HEK293T (cell line): Measurements from ENCODE around the gene PEAK3.

Experiments used
- CTCF ChIA-PET: fragments of 350-600 bp; formaldehyde crosslinking; extraction: SDS; loops from one replicate; lab custom pipeline; 2021; ENCODE audit warnings: antibody characterized with exemption, inconsistent platforms; lab: Yijun Ruan, JAX
- POLR2A ChIA-PET: fragments of 350-600 bp; formaldehyde crosslinking; extraction: SDS; loops from one replicate; lab custom pipeline; 2020; ENCODE audit warnings: antibody characterized with exemption, inconsistent platforms; lab: Yijun Ruan, JAX
- DNase-seq: peaks from one replicate; pipeline ENCODE4 v3.0.0; 2012; ENCODE audit warnings: mixed read lengths; ENCODE audit errors: extremely low spot score
- ARNT ChIP-seq: fragments of 450-650 bp; IDR thresholded peaks from 2 replicates; pipeline ENCODE4 v1.6.1; 2017; ENCODE audit warnings: mild to moderate bottlenecking
- BHLHE40 ChIP-seq: fragments of 450-650 bp; IDR thresholded peaks from 2 replicates; pipeline ENCODE4 v1.6.1; 2016; ENCODE audit warnings: mild to moderate bottlenecking, moderate library complexity, borderline replicate concordance
- CTBP1 ChIP-seq: fragments of 450-650 bp; IDR thresholded peaks from 2 replicates; pipeline ENCODE4 v1.6.1; 2016; ENCODE audit warnings: borderline replicate concordance
- ELF4 ChIP-seq: fragments of 450-650 bp; IDR thresholded peaks from 2 replicates; pipeline ENCODE4 v1.6.1; 2017; ENCODE audit warnings: antibody characterized with exemption
- FOXA1 ChIP-seq: fragments of 450-650 bp; IDR thresholded peaks from 2 replicates; pipeline ENCODE4 v1.6.1; 2016; ENCODE audit warnings: mild to moderate bottlenecking
- FOXK2 ChIP-seq: fragments of 450-650 bp; IDR thresholded peaks from 2 replicates; pipeline ENCODE4 v1.6.1; 2016; ENCODE audit warnings: mild to moderate bottlenecking
- FOXM1 ChIP-seq: fragments of 450-650 bp; IDR thresholded peaks from 2 replicates; pipeline ENCODE4 v1.6.1; 2017; ENCODE audit warnings: mild to moderate bottlenecking, borderline replicate concordance
- HDGF ChIP-seq: fragments of 450-650 bp; IDR thresholded peaks from 2 replicates; pipeline ENCODE4 v1.6.1; 2017; ENCODE audit warnings: antibody characterized with exemption, borderline replicate concordance
- L3MBTL2 ChIP-seq: fragments of 450-650 bp; conservative IDR thresholded peaks from 2 replicates; pipeline ENCODE4 v1.6.1; 2016; ENCODE audit warnings: mild to moderate bottlenecking
- LEF1 ChIP-seq: fragments of 450-650 bp; IDR thresholded peaks from 2 replicates; pipeline ENCODE4 v1.6.1; 2017; ENCODE audit warnings: mild to moderate bottlenecking, borderline replicate concordance
- NFRKB ChIP-seq: fragments of 450-650 bp; IDR thresholded peaks from 2 replicates; pipeline ENCODE4 v1.6.1; 2016; ENCODE audit warnings: mild to moderate bottlenecking, moderate library complexity
- SP1 ChIP-seq: fragments of 450-650 bp; IDR thresholded peaks from 2 replicates; pipeline ENCODE4 v1.6.1; 2017
- SUZ12 ChIP-seq: fragments of 450-650 bp; IDR thresholded peaks from 2 replicates; pipeline ENCODE4 v1.6.1; 2016; ENCODE audit warnings: mild to moderate bottlenecking
- TARDBP ChIP-seq: fragments of 450-650 bp; IDR thresholded peaks from 2 replicates; pipeline ENCODE4 v1.6.1; 2016
- ZNF384 ChIP-seq: fragments of 450-650 bp; IDR thresholded peaks from 2 replicates; pipeline ENCODE4 v1.6.1; 2016
- TF ChIP-seq, protein P1 (sequence below): fragments of 450-650 bp; IDR thresholded peaks from 2 replicates; pipeline ENCODE4 v1.6.1; 2016

PEAK3 gene

DNA sequence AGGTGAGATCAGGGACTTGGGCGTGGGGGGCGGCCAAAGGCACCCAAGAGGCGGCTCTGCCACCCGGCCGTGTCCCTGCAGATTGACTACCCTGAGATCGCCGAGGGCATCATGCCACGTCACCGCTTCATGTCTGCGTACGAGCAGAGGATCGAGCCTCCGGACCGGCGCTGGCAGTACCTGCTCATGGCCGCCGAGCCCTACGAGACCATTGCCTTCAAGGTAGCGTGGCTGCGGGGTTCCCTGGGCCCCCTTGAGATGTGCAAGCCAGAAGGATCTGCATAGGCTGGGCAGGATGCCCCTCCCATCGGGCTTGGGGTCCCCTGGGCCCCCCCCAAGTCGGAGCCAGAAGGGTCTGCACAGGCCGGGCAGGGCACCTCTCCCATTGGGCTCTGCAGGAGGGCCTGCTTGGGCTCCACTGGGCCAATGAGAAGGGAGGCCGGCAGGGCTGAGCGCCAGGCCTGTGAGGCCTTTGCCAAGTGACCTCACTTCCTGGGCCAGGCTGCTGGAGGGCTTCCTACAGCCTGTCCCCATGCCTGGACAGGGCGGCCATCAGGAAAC lies 35.1 kb downstream of the PEAK3 start:
- ChIA-PET POLR2A (no interaction called here), CTCF (interaction anchor here (0.6 kb wide), 1 partner anchor 771 kb away, joined by 3 read pairs; no protein-coding TSS in a partner anchor)
- TF ChIP-seq ELF4 (no peak), FOXK2 (no peak), FOXM1 (no peak), SP1 (no peak), ARNT (no peak), SUZ12 (no peak), TARDBP (no peak), CTBP1 (no peak)
- DNase-seq: no peak

DNA sequence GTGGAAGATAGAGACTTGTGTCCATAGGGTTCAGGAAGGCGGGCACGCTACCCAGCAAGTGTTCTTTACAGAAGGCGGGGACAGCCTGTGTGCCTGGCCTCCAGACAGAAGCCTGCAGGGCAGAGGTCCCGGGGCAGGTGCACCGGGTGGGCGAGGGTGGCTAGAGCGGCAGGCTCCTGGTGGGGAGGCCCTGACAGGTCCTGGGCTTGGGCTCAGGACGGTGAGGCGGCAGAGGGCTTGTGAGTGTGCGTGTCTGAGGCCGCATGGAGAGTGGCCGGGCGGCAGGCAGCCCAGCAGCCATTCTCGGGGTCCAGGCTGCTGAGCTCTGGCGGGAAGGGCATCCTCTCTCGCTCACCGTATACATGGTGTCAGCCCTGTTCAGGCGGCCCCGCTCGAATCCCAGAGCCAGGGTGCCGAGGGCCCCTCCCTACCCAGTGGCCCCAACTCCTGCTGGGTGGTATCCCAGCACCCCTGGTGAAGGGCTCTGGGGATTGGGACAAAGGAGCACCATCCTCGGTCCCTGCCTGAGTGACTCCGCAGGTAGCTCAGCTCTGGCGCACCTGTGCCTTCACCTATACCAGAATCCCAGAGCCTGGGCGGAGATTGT lies 35.9 kb downstream of the PEAK3 start:
- ChIA-PET CTCF (interaction anchor here (0.6 kb wide), 1 partner anchor 770 kb away, joined by 3 read pairs; no protein-coding TSS in a partner anchor), POLR2A (interaction anchor here (1.2 kb wide), 1 partner anchor 8 kb away, joined by 3 read pairs; no protein-coding TSS in a partner anchor)
- TF ChIP-seq, protein P1, sequence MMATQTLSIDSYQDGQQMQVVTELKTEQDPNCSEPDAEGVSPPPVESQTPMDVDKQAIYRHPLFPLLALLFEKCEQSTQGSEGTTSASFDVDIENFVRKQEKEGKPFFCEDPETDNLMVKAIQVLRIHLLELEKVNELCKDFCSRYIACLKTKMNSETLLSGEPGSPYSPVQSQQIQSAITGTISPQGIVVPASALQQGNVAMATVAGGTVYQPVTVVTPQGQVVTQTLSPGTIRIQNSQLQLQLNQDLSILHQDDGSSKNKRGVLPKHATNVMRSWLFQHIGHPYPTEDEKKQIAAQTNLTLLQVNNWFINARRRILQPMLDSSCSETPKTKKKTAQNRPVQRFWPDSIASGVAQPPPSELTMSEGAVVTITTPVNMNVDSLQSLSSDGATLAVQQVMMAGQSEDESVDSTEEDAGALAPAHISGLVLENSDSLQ: no peak
- no peak for TF ChIP-seq SUZ12
- no peak for TF ChIP-seq NFRKB
- no peak for TF ChIP-seq ELF4
- no peak for TF ChIP-seq FOXM1
- no peak for TF ChIP-seq SP1
- no peak for TF ChIP-seq HDGF
- no peak for TF ChIP-seq TARDBP
- TF ChIP-seq FOXK2: no peak
- DNase-seq: no peak

DNA sequence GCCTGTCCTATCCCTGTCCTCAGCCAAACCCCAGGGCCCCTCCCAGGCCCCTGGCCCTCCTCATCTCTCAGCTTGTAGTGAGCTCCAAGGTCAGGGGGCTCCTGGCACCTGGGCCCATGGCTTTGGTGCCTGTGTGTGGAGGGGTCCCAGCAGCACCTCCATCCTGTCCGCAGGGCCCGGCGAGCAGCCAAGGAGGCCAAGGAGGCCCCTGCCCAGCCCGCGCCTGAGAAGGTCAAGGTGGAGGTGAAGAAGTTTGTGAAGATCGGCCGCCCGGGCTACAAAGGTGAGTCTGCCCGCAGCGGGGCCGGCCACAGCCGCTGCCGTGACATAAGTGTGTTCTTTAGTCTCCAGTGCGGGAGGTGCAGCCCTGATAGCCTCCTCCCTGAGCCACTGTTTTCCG lies 36.7 kb downstream of the PEAK3 start:
- no peak for DNase-seq
- POLR2A ChIA-PET: interaction anchor here (1.2 kb wide), 1 partner anchor 9 kb away, joined by 3 read pairs; no protein-coding TSS in a partner anchor
- CTCF ChIA-PET: no interaction called here
- TF ChIP-seq, protein P1: no peak
- no peak for TF ChIP-seq NFRKB
- no peak for TF ChIP-seq ZNF384
- no peak for TF ChIP-seq LEF1
- no peak for TF ChIP-seq FOXK2
- no peak for TF ChIP-seq TARDBP
- no peak for TF ChIP-seq CTBP1
- no peak for TF ChIP-seq ELF4
- TF ChIP-seq BHLHE40: no peak
- no peak for TF ChIP-seq ARNT
- no peak for TF ChIP-seq SP1
- no peak for TF ChIP-seq FOXA1
- TF ChIP-seq HDGF: no peak
- TF ChIP-seq FOXM1: no peak

DNA sequence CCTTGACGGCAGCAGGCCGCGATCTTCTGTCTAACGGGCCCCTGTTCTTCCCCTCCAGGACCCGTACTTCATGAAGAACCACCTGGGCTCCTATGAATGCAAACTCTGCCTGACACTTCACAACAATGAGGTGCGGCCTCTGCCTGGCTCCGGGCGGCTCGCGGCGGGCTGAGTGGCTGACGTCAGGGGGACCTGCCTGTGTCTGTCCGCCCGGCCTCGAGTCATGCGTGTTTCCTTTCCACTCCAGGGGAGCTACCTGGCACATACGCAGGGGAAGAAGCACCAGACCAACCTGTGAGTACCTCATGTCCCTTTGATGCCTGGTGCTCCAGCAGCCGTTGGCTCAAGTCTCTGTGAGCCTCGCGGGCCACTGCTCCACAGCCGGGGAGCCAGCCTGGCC lies 37.5 kb downstream of the PEAK3 start:
- CTCF ChIA-PET: no interaction called here
- DNase-seq: no peak
- POLR2A ChIA-PET: interaction anchor here (1.2 kb wide), 1 partner anchor 10 kb away, joined by 3 read pairs; no protein-coding TSS in a partner anchor
- TF ChIP-seq HDGF (no peak), BHLHE40 (no peak), ARNT (no peak), CTBP1 (no peak), FOXA1 (no peak), SP1 (no peak), LEF1 (no peak)

DNA sequence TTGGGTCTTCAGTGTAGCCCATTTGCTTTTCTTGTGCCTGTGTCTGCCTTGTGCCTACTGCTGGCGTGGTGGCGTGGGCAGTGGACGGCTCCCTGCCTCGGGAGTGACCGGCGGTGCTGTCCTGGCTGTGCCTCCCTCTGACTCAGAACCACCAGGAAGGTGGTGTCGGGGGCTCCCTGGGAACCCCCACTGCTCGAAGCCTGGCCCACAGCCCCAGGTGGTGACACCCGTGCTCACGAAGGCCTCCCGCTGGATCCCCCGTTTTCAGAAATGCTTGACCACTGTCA lies 37.9 kb downstream of the PEAK3 start:
- POLR2A ChIA-PET: no interaction called here
- CTCF ChIA-PET: no interaction called here
- TF ChIP-seq TARDBP (no peak), ARNT (no peak), CTBP1 (no peak), SP1 (no peak), FOXM1 (no peak), ZNF384 (no peak), HDGF (no peak), L3MBTL2 (no peak), ELF4 (no peak), NFRKB (no peak)
- no peak for DNase-seq

DNA sequence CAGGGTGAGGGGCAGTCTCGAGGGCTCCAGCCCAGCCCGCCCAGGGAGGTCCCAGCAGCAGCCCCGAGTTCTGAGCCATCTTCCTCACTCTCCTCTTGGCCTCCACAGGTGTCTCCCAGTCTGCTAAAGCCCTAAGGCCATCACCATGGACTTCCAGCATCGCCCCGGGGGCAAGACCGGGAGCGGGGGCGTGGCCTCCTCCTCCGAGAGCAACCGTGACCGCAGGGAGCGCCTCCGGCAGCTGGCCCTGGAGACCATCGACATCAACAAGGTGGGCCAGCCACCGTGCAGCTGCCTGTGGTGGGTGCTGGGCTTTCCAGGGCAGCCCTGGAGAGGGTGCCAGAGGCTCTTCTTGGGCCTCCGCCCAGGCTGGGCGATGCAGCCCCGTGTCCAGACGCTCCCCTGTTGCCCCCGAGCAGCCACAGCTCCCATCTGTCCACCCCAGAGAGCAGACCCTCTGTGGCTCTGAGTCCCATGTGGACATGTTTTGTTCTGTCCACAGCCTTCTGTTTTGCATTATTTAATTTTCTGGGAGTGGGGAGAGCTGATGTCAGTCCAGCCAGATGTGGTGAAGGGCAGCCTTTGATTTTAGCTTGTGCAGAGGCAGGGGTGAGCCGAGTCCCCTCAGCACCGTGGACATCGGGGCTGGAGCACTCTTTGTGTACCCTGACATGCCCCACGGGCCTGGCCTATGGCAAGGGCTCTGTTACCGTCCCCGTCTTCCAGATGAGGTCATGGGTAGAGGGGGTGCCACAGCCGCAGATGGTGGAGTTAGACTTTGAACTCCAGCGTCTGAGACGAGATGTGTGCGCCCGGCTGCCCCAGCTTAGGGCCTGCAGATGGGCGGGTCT lies 38.5 kb downstream of the PEAK3 start:
- no peak for TF ChIP-seq ELF4
- TF ChIP-seq, protein P1: no peak
- no peak for TF ChIP-seq LEF1
- TF ChIP-seq CTBP1: no peak
- no peak for TF ChIP-seq SUZ12
- TF ChIP-seq FOXA1: no peak
- no peak for TF ChIP-seq FOXK2
- ChIA-PET CTCF (no interaction called here), POLR2A (no interaction called here)
- no peak for DNase-seq
